ENCODE data around the gene NR1H4. TPM values are rescaled to one million over a fixed set of nuclear protein-coding genes. Genes with fewer than 3 reads are reported as not detected.

The NR1H4 gene
- total and polyA plus RNA-seq, 2 of the 8 experiments (the other 6 are each of a cell fraction or from before 2014, with no cell fraction given): not detected

- no peak overlapping the region for H2BK20ac ChIP-seq (ENCODE audit: low read length)
- H3K4ac ChIP-seq (replicated peaks; ENCODE audit: insufficient read length, low read depth, low read length): no peak overlapping the region
- no peak overlapping the region for H4K8ac ChIP-seq (ENCODE audit: extremely low read depth, insufficient read depth, low read length)
- H4K5ac ChIP-seq (ENCODE audit: insufficient read length, low read depth, low read length): no peak overlapping the region
- no peak overlapping the region for H2BK15ac ChIP-seq (ENCODE audit: low read length)
- H3K9me3 ChIP-seq (ENCODE audit: insufficient read depth in 2 of 2, low read depth in 1 of 2, low read length in 1 of 2): no peaks in the 10 kb centered on the region
- H3K4me3 ChIP-seq (ENCODE audit: extremely low read depth in 1 of 4, insufficient read depth in 2 of 4, low read depth in 3 of 4, low read length in 4 of 4): no peak overlapping the region
- H2BK5ac ChIP-seq (ENCODE audit: low read depth, low read length): no peak overlapping the region
- no peak overlapping the region for H3K4me2 ChIP-seq (ENCODE audit: insufficient read depth in 1 of 2, low read depth in 2 of 2, low read length in 2 of 2)
- DNase-seq (ENCODE audit: low read depth in 1 of 2, low spot score in 2 of 2) (no peak), FAIRE-seq (no peak)
- H3K9ac ChIP-seq (replicated peaks in 1 of 4; ENCODE audit: extremely low read depth in 1 of 4, low read depth in 3 of 4, low read length in 3 of 4): no peak overlapping the region
- H3K23me2 ChIP-seq (ENCODE audit: low read depth, low read length): no peaks in the 10 kb centered on the region
- H2BK12ac ChIP-seq (ENCODE audit: low read depth, low read length): no peak overlapping the region
- no peaks in the 10 kb centered on the region for H3K79me2 ChIP-seq (ENCODE audit: control insufficient read depth in 1 of 2, insufficient read depth in 2 of 2, low read length in 2 of 2)
- no peak overlapping the region for H2AFZ ChIP-seq (ENCODE audit: low read length)
- no peak overlapping the region for H3K14ac ChIP-seq (ENCODE audit: insufficient read length)
- no peak overlapping the region for H3K27ac ChIP-seq (ENCODE audit: low read depth, low read length)
- ChIA-PET POLR2A (ENCODE audit: partially characterized antibody) (no interaction called here), CTCF (ENCODE audit: partially characterized antibody) (interaction anchor here (0.8 to 1.3 kb wide), 3 partner anchors 13 to 107 kb away, joined by 3 to 4 read pairs (median 3); no protein-coding TSS in a partner anchor)
- H4K91ac ChIP-seq (replicated peaks; ENCODE audit: insufficient read length, low read length): no peak overlapping the region
- H2AK5ac ChIP-seq (ENCODE audit: low read depth, low read length): no peak overlapping the region
- H3K23ac ChIP-seq (ENCODE audit: insufficient read length): no peak overlapping the region
- H3K4me1 ChIP-seq (replicated peaks in 1 of 4; ENCODE audit: control insufficient read depth in 3 of 4, insufficient read depth in 4 of 4, low read length in 3 of 4): no peaks in the 10 kb centered on the region; a peak in 1 of 7 replicates
- H3K56ac ChIP-seq (replicated peaks; ENCODE audit: insufficient read length, low read depth, low read length): no peak overlapping the region
- H3K18ac ChIP-seq (ENCODE audit: extremely low read depth, low read length): no peak overlapping the region
- no peaks in the 10 kb centered on the region for H4K20me1 ChIP-seq (replicated peaks in 1 of 2; ENCODE audit: control insufficient read depth in 1 of 2, insufficient read depth in 2 of 2, low read length in 2 of 2)
- H3K27me3 ChIP-seq (replicated peaks in 1 of 4; ENCODE audit: control insufficient read depth in 3 of 4, extremely low read depth in 1 of 4, insufficient read depth in 3 of 4, low read length in 3 of 4): peaks cover 0 to 1% (median 0%) of the 10 kb centered on the region in 4 experiments; a peak in 1 of 7 replicates
- no peaks in the 10 kb centered on the region for H3K79me1 ChIP-seq (ENCODE audit: low read depth, low read length)
- TF ChIP-seq GTF2F1 (IDR thresholded peaks at IDR 0.05; ENCODE audit: borderline replicate concordance, low read depth, low read length) (no peak), KDM4A (IDR thresholded peaks at IDR 0.05; ENCODE audit: low read depth, low read length, severe bottlenecking) (no peak), TAF7 (optimal IDR thresholded peaks at IDR 0.05; ENCODE audit: borderline replicate concordance, low read depth, low read length) (no peak)
- no peaks in the 10 kb centered on the region for H3K36me3 ChIP-seq (ENCODE audit: control insufficient read depth in 2 of 4, insufficient read depth in 4 of 4, low read length in 3 of 4)
- H2BK120ac ChIP-seq (replicated peaks; ENCODE audit: low read depth, low read length): no peak overlapping the region
- 87% methylated on average over 3 of the region's 3 CpGs; no CpG with 5 or more reads in 1 of the 2 experiments for WGBS, 2 experiments (ENCODE audit: extremely low coverage in 1 of 2, insufficient coverage in 1 of 2, insufficient read length in 1 of 2, insufficient replicate concordance in 2 of 2, low coverage in 1 of 2, low lambda C conversion rate in 2 of 2, missing lambda C conversion rate in 1 of 2)
Observed at GRCh38 chr12:100473050-100473715, 483 bp upstream of the NR1H4 start.

All from H1 (cell line).